Neural cell (in vitro differentiated cells): ENCODE measurements around the gene PRDM4. TPM values are rescaled to one million over a fixed set of nuclear protein-coding genes. Genes with fewer than 3 reads are reported as not detected.

Source experiments
- H2AFZ ChIP-seq: fragments of 200-600, 300-800 bp; sonication (generic), shearing (Covaris generic); 2 replicates; pipeline ENCODE4 v1.6.0; 2014; ENCODE audit warnings: low read depth, mild to moderate bottlenecking, antibody characterized with exemption, low read length, moderate library complexity
- H3F3A ChIP-seq: fragments of 200-600 bp; shearing (Covaris generic); 2 replicates; pipeline ENCODE4 v1.6.1; 2016; ENCODE audit warnings: mild to moderate bottlenecking, moderate library complexity, mixed read lengths, antibody characterized with exemption, low read length; ENCODE audit not compliant: insufficient read depth, poor library complexity, severe bottlenecking
- H3K27ac ChIP-seq: fragments of 200-600, 300-800 bp; sonication (generic), shearing (Covaris generic); 2 replicates; pipeline ENCODE4 v1.5.1; 2014; ENCODE audit warnings: mild to moderate bottlenecking, low read length, moderate library complexity
- H3K27me3 ChIP-seq: fragments of 300-800, 200-600 bp; sonication (generic), shearing (Covaris generic); 2 replicates; pipeline ENCODE4 v1.6.0; 2014; ENCODE audit warnings: mild to moderate bottlenecking, low read depth, low read length, moderate library complexity; ENCODE audit not compliant: insufficient read depth
- H3K36me3 ChIP-seq: fragments of 300-800, 200-600 bp; sonication (generic), shearing (Covaris generic); 2 replicates; pipeline ENCODE4 v1.5.1; 2014; ENCODE audit warnings: mild to moderate bottlenecking, antibody characterized with exemption, low read length, moderate library complexity; ENCODE audit not compliant: insufficient read depth
- H3K4me2 ChIP-seq: fragments of 300-800, 200-600 bp; sonication (generic), shearing (Covaris generic); 2 replicates; pipeline ENCODE4 v1.6.0; 2014; ENCODE audit warnings: mild to moderate bottlenecking, low read length
- H3K4me3 ChIP-seq: fragments of 300-800, 200-600 bp; sonication (generic), shearing (Covaris generic); 2 replicates; pipeline ENCODE4 v1.5.1; 2014; ENCODE audit warnings: mild to moderate bottlenecking, low read length, moderate library complexity
- H3K79me2 ChIP-seq: fragments of 200-600 bp; shearing (Covaris generic); replicated peaks from 2 replicates; pipeline ENCODE4 v1.6.0; 2014; ENCODE audit warnings: mild to moderate bottlenecking, low read length, moderate library complexity; ENCODE audit not compliant: insufficient read depth
- H3K9ac ChIP-seq: fragments of 300-800, 200-600 bp; sonication (generic), shearing (Covaris generic); 2 replicates; pipeline ENCODE4 v1.6.1; 2016; ENCODE audit warnings: mild to moderate bottlenecking, low read length, mixed read lengths
- H3K9me2 ChIP-seq: fragments of 200-600 bp; shearing (Covaris generic); 2 replicates; pipeline ENCODE4 v1.6.1; 2016; ENCODE audit warnings: mild to moderate bottlenecking, low read length, mixed read lengths; ENCODE audit not compliant: insufficient read depth
- H3K9me3 ChIP-seq: fragments of 200-600, 300-800 bp; sonication (generic), shearing (Covaris generic); 2 replicates; pipeline ENCODE4 v1.6.1; 2016; ENCODE audit warnings: mild to moderate bottlenecking, mixed run types, low read length, moderate library complexity, mixed read lengths
- H4K20me1 ChIP-seq: fragments of 200-600 bp; shearing (Covaris generic); 2 replicates; pipeline ENCODE4 v1.6.1; 2016; ENCODE audit warnings: mild to moderate bottlenecking, mixed run types; ENCODE audit not compliant: insufficient read depth
- EP300 ChIP-seq: fragments of 450-650 bp; conservative IDR thresholded peaks from 2 replicates; pipeline ENCODE4 v1.6.1; 2014; ENCODE audit warnings: antibody characterized with exemption, mild to moderate bottlenecking, moderate library complexity; ENCODE audit not compliant: poor library complexity, severe bottlenecking
- EZH2 ChIP-seq: fragments of 200-600, 300-800 bp; shearing (Covaris generic), sonication (generic); IDR thresholded peaks from 2 replicates; pipeline ENCODE4 v1.6.1; 2014; ENCODE audit warnings: antibody characterized with exemption, low read length, borderline replicate concordance, mild to moderate bottlenecking; ENCODE audit not compliant: insufficient read depth, poor library complexity, severe bottlenecking
- MXI1 ChIP-seq: fragments of 450-650 bp; conservative IDR thresholded peaks from 2 replicates; pipeline ENCODE4 v1.6.1; 2014; ENCODE audit warnings: antibody characterized with exemption, mild to moderate bottlenecking; ENCODE audit not compliant: poor library complexity, severe bottlenecking
- POLR2AphosphoS5 ChIP-seq: IDR thresholded peaks from 2 replicates; pipeline ENCODE4 v1.6.1; 2012
- RAD21 ChIP-seq: fragments of 450-650 bp; conservative IDR thresholded peaks from 2 replicates; pipeline ENCODE4 v1.6.1; 2014; ENCODE audit warnings: antibody characterized with exemption, mild to moderate bottlenecking, moderate library complexity
- SMC3 ChIP-seq: fragments of 450-650 bp; conservative IDR thresholded peaks from 2 replicates; pipeline ENCODE4 v1.6.1; 2014; ENCODE audit warnings: antibody characterized with exemption, mild to moderate bottlenecking, moderate library complexity; ENCODE audit not compliant: poor library complexity
- TAF1 ChIP-seq: IDR thresholded peaks from 2 replicates; pipeline ENCODE4 v1.6.1; 2012; ENCODE audit warnings: low read depth
- polyA plus RNA-seq: library from polyadenylated mRNA; depleted of rRNA; stranded (reverse); fragments of >200 nt; gene quantifications from 2 replicates; pipeline ENCODE4 v1.2.3, GENCODE V29; 2014
- TF ChIP-seq, protein P1 (sequence below): fragments of 450-650 bp; IDR thresholded peaks from 2 replicates; pipeline ENCODE4 v1.5.1; 2014; ENCODE audit warnings: antibody characterized with exemption, mild to moderate bottlenecking, moderate library complexity; ENCODE audit not compliant: poor library complexity, severe bottlenecking
- TF ChIP-seq, protein P2 (sequence below): IDR thresholded peaks from 2 replicates; pipeline ENCODE4 v1.6.1; 2012; ENCODE audit warnings: borderline replicate concordance

PRDM4 gene
- polyA plus RNA-seq, 1 donor from 2014 or later: 46.0 TPM

DNA sequence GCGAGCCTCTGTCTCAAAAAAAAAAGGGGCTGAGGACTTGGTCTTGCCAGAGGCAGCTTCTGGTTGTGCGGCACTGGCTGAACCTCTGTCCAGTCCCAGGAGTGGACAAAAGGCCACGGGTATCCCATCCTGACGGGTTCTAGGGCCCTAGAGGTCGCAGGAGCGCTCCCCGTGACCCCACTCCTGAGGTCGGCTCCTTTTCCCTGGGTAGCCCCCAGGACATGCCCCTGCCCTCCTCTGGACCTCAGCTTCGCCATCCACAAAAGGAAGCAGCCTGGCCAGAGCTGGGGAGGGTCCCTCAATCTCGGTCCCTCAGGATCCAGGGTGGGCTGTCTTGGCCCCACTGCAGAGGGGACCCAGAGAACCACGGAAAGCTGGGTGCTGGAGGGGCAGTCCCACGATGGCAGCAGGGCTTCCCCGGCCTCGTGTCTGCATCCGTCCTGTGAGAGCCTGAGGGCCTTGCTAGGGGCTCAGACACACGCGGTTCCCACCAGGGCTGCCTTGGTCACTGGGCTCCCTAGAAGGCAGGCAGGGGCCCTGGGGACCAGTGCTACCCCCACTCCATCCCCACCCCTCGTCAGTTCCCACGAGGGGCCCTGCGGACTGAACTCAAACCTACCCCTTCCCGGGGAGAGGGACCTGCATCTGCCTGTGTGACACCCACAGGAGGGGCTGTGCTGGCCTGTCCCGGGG is 44.7 kb upstream of the PRDM4 start:
- Histone ChIP-seq H3K27me3 (no peaks in the 10 kb centered on the region), H3K9ac (no peak overlapping the region), H3K9me3 (no peaks in the 10 kb centered on the region), H3K79me2 (no peaks in the 10 kb centered on the region), H3K4me2 (no peak overlapping the region), H3K4me3 (no peak overlapping the region), H4K20me1 (no peaks in the 10 kb centered on the region), H2AFZ (no peak overlapping the region), H3K27ac (no peak overlapping the region), H3F3A (no peaks in the 10 kb centered on the region), H3K36me3 (no peaks in the 10 kb centered on the region), H3K9me2 (no peaks in the 10 kb centered on the region)
- TF ChIP-seq SMC3 (no peak), RAD21 (no peak), EP300 (no peak), EZH2 (no peak), POLR2AphosphoS5 (no peak), TAF1 (no peak), MXI1 (no peak)
- TF ChIP-seq, protein P1, sequence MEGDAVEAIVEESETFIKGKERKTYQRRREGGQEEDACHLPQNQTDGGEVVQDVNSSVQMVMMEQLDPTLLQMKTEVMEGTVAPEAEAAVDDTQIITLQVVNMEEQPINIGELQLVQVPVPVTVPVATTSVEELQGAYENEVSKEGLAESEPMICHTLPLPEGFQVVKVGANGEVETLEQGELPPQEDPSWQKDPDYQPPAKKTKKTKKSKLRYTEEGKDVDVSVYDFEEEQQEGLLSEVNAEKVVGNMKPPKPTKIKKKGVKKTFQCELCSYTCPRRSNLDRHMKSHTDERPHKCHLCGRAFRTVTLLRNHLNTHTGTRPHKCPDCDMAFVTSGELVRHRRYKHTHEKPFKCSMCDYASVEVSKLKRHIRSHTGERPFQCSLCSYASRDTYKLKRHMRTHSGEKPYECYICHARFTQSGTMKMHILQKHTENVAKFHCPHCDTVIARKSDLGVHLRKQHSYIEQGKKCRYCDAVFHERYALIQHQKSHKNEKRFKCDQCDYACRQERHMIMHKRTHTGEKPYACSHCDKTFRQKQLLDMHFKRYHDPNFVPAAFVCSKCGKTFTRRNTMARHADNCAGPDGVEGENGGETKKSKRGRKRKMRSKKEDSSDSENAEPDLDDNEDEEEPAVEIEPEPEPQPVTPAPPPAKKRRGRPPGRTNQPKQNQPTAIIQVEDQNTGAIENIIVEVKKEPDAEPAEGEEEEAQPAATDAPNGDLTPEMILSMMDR: no peak
- TF ChIP-seq, protein P2, sequence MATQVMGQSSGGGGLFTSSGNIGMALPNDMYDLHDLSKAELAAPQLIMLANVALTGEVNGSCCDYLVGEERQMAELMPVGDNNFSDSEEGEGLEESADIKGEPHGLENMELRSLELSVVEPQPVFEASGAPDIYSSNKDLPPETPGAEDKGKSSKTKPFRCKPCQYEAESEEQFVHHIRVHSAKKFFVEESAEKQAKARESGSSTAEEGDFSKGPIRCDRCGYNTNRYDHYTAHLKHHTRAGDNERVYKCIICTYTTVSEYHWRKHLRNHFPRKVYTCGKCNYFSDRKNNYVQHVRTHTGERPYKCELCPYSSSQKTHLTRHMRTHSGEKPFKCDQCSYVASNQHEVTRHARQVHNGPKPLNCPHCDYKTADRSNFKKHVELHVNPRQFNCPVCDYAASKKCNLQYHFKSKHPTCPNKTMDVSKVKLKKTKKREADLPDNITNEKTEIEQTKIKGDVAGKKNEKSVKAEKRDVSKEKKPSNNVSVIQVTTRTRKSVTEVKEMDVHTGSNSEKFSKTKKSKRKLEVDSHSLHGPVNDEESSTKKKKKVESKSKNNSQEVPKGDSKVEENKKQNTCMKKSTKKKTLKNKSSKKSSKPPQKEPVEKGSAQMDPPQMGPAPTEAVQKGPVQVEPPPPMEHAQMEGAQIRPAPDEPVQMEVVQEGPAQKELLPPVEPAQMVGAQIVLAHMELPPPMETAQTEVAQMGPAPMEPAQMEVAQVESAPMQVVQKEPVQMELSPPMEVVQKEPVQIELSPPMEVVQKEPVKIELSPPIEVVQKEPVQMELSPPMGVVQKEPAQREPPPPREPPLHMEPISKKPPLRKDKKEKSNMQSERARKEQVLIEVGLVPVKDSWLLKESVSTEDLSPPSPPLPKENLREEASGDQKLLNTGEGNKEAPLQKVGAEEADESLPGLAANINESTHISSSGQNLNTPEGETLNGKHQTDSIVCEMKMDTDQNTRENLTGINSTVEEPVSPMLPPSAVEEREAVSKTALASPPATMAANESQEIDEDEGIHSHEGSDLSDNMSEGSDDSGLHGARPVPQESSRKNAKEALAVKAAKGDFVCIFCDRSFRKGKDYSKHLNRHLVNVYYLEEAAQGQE: no peak

DNA sequence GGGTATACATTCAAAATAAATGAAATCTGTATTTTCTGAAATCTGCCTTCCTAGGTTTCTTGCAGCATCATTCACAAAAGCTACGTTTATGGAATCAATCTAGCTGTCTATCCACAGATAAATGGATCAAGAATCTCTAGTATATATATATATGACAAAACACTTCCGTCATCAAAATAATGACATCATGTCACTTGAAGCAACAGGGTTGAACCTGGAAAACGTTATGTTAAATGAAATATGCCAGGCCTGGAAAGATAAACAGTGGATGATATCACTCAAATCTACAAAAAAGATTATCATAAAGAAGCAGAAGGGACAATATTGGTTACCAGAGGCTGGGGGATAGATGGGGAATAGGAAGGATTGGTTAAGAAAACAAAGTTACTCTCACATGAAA is 42.2 kb upstream of the PRDM4 start:
- Histone ChIP-seq H3K27ac (no peak overlapping the region), H4K20me1 (no peaks in the 10 kb centered on the region), H2AFZ (no peak overlapping the region), H3K9me3 (no peaks in the 10 kb centered on the region), H3K27me3 (no peaks in the 10 kb centered on the region), H3F3A (no peaks in the 10 kb centered on the region), H3K9ac (no peak overlapping the region), H3K4me2 (no peak overlapping the region), H3K4me3 (no peak overlapping the region), H3K79me2 (no peaks in the 10 kb centered on the region), H3K9me2 (no peaks in the 10 kb centered on the region), H3K36me3 (no peaks in the 10 kb centered on the region)
- TF ChIP-seq MXI1: no peak
- TF ChIP-seq POLR2AphosphoS5: peak; percentile 45
- peak; percentile 64 for TF ChIP-seq EP300

DNA sequence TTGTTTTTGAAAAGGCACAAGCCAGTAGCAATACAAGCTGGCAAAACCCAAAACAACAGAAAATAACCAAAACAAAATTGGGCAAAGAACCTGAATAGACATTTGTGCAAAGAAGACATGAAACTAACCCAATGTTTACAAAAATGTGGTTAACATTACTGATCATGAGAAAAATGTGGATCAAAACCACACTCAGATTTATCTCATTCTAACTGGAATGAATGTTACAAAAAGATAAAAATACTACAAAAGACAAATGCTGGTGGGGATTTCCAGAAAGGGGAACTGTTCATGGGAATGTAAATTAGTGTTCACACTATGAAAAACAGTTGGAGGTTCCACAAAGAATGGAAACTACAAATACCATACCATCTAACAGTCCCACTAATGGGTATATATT is 40.2 kb upstream of the PRDM4 start:
- no peaks in the 10 kb centered on the region for H3K36me3 ChIP-seq
- H3K9me3 ChIP-seq: no peaks in the 10 kb centered on the region
- TF ChIP-seq, protein P2: no peak
- TF ChIP-seq SMC3 (no peak), MXI1 (no peak), EZH2 (no peak), RAD21 (no peak), POLR2AphosphoS5 (no peak), EP300 (no peak), TAF1 (no peak)
- TF ChIP-seq, protein P1: no peak
- no peaks in the 10 kb centered on the region for H3K9me2 ChIP-seq
- H3K4me2 ChIP-seq: no peak overlapping the region
- no peaks in the 10 kb centered on the region for H3F3A ChIP-seq
- H3K27ac ChIP-seq: no peak overlapping the region
- no peak overlapping the region for H3K9ac ChIP-seq
- H3K79me2 ChIP-seq: no peaks in the 10 kb centered on the region
- no peak overlapping the region for H2AFZ ChIP-seq
- H3K4me3 ChIP-seq: no peak overlapping the region
- no peaks in the 10 kb centered on the region for H4K20me1 ChIP-seq
- no peaks in the 10 kb centered on the region for H3K27me3 ChIP-seq
